ENCODE data around the gene F5.

The F5 gene

GRCh38 chr1:169586395-169587255 is at the start of gene F5:
Gene F5 (minus strand): TSS chr1:169586481. CDS start chr1:169586386, 95 bp downstream.
- no peak within 1 kb of the TSS for H3K4me3 ChIP-seq (ENCODE audit: low read depth, low read length)

GRCh38 chr1:169634877-169635276 is 48.6 kb upstream of the F5 start:
- no peak overlapping the region for H3K4me3 ChIP-seq (ENCODE audit: low read depth, low read length)

GRCh38 chr1:169634145-169634544 is 47.9 kb upstream of the F5 start:
- no peak overlapping the region for H3K4me3 ChIP-seq (ENCODE audit: low read depth, low read length)

- H3K4me3 ChIP-seq (ENCODE audit: low read depth, low read length) = no peak overlapping the region
These were observed 45.0 kb upstream of the F5 start for GRCh38 chr1:169631249-169631648.

- no peak within 1 kb of the TSS for H3K4me3 ChIP-seq (ENCODE audit: low read depth, low read length)
These were observed 43.7 kb upstream of the F5 start, which contains the start of gene SELP for GRCh38 chr1:169630006-169630405. Gene SELP (minus strand): TSS chr1:169630124. CDS start chr1:169630074, 50 bp downstream.

GRCh38 chr1:169624912-169625311 is 38.6 kb upstream of the F5 start:
- no peak overlapping the region for H3K4me3 ChIP-seq (ENCODE audit: low read depth, low read length)

- H3K4me3 ChIP-seq (ENCODE audit: low read depth, low read length) = no peak overlapping the region
These were observed 37.8 kb upstream of the F5 start for GRCh38 chr1:169624122-169624521.

- H3K4me3 ChIP-seq (ENCODE audit: low read depth, low read length) = no peak overlapping the region
These were observed 37.0 kb upstream of the F5 start for GRCh38 chr1:169623132-169623926.

- H3K4me3 ChIP-seq (ENCODE audit: low read depth, low read length) = no peak overlapping the region
These were observed 34.3 kb upstream of the F5 start for GRCh38 chr1:169620565-169620964.

- no peak overlapping the region for H3K4me3 ChIP-seq (ENCODE audit: low read depth, low read length)
These were observed 32.1 kb upstream of the F5 start for GRCh38 chr1:169618367-169618766.

- no peak overlapping the region for H3K4me3 ChIP-seq (ENCODE audit: low read depth, low read length)
These were observed 29.5 kb upstream of the F5 start for GRCh38 chr1:169615803-169616202.

- no peak overlapping the region for H3K4me3 ChIP-seq (ENCODE audit: low read depth, low read length)
These were observed 24.6 kb upstream of the F5 start for GRCh38 chr1:169610858-169611257.

- no peak overlapping the region for H3K4me3 ChIP-seq (ENCODE audit: low read depth, low read length)
These were observed 23.8 kb upstream of the F5 start for GRCh38 chr1:169610108-169610507.

GRCh38 chr1:169608226-169608625 is 21.9 kb upstream of the F5 start:
- no peak overlapping the region for H3K4me3 ChIP-seq (ENCODE audit: low read depth, low read length)

GRCh38 chr1:169604781-169605560 is 18.7 kb upstream of the F5 start:
- no peak overlapping the region for H3K4me3 ChIP-seq (ENCODE audit: low read depth, low read length)

- H3K4me3 ChIP-seq (ENCODE audit: low read depth, low read length) = no peak overlapping the region
These were observed 15.0 kb upstream of the F5 start for GRCh38 chr1:169601096-169601881.

GRCh38 chr1:169595764-169596711 is 9.8 kb upstream of the F5 start:
- no peak overlapping the region for H3K4me3 ChIP-seq (ENCODE audit: low read depth, low read length)

- no peak overlapping the region for H3K4me3 ChIP-seq (ENCODE audit: low read depth, low read length)
These were observed 8.1 kb upstream of the F5 start for GRCh38 chr1:169594391-169594790.

- H3K4me3 ChIP-seq (ENCODE audit: low read depth, low read length) = no peak overlapping the region
These were observed 4.7 kb upstream of the F5 start for GRCh38 chr1:169590932-169591331.

Data from iPS-11a (cell line).